ENCODE data around the gene CNP. TPM values are rescaled to one million over a fixed set of nuclear protein-coding genes. Genes with fewer than 3 reads are reported as not detected.
A peak's percentile ranks its signal among the peaks of the same experiment; 100 is the strongest.

CNP gene
- total RNA-seq, 2 donors from 2014 or later = 64.3 to 79.6 TPM

- no peak for DNase-seq
- Histone ChIP-seq H3K9me3 (ENCODE audit: control insufficient read depth, low read length) (no peaks in the 10 kb centered on the region), H3K27ac (ENCODE audit: low read depth, low read length) (no peak overlapping the region), H3K36me3 (ENCODE audit: control insufficient read depth, insufficient read depth, low read length) (peaks cover 87% of the 10 kb centered on the region), H3K4me1 (ENCODE audit: control insufficient read depth, insufficient read depth, low read length) (no peaks in the 10 kb centered on the region), H3K9ac (ENCODE audit: extremely low read depth, low read length, poor library complexity, severe bottlenecking) (no peak overlapping the region), H3K27me3 (ENCODE audit: control insufficient read depth, insufficient read depth, low read length, poor library complexity, severe bottlenecking) (no peaks in the 10 kb centered on the region), H3K4me3 (ENCODE audit: low read length) (no peak overlapping the region)
- H3K27me3 Mint-ChIP-seq (ENCODE audit: insufficient read depth) = no peaks in the 10 kb centered on the region
- no peak overlapping the region for H3K4me3 Mint-ChIP-seq
- H3K36me3 Mint-ChIP-seq (ENCODE audit: low read depth) = peaks cover 81% of the 10 kb centered on the region
- TF ChIP-seq CTCF (conservative IDR thresholded peaks at IDR 0.05) = no peak
- H3K9me3 Mint-ChIP-seq = no peaks in the 10 kb centered on the region
- H3K4me1 Mint-ChIP-seq = peaks cover 3% of the 10 kb centered on the region
- H3K27ac Mint-ChIP-seq = peak overlapping the region; percentile 52
- WGBS, 2 experiments (ENCODE audit: insufficient coverage in 1 of 2, insufficient read length in 1 of 2) = 98 to 99% methylated on average over 4 to 9 of the region's 9 CpGs
These were observed 8.8 kb downstream of the CNP start for GRCh38 chr17:41975099-41976083.

GRCh38 chr17:41976142-41976768, 9.7 kb downstream of the CNP start:
- DNase-seq = no peak
- no peak for TF ChIP-seq CTCF (conservative IDR thresholded peaks at IDR 0.05)
- Mint-ChIP-seq H3K27ac (no peak overlapping the region), H3K4me1 (peaks cover 3% of the 10 kb centered on the region), H3K27me3 (ENCODE audit: insufficient read depth) (no peaks in the 10 kb centered on the region), H3K36me3 (ENCODE audit: low read depth) (peaks cover 82% of the 10 kb centered on the region), H3K4me3 (no peak overlapping the region), H3K9me3 (no peaks in the 10 kb centered on the region)
- no peak overlapping the region for H3K4me3 ChIP-seq (ENCODE audit: low read length)
- H3K9me3 ChIP-seq (ENCODE audit: control insufficient read depth, low read length) = no peaks in the 10 kb centered on the region
- H3K36me3 ChIP-seq (ENCODE audit: control insufficient read depth, insufficient read depth, low read length) = peaks cover 89% of the 10 kb centered on the region
- no peak overlapping the region for H3K27ac ChIP-seq (ENCODE audit: low read depth, low read length)
- H3K4me1 ChIP-seq (ENCODE audit: control insufficient read depth, insufficient read depth, low read length) = no peaks in the 10 kb centered on the region
- H3K9ac ChIP-seq (ENCODE audit: extremely low read depth, low read length, poor library complexity, severe bottlenecking) = no peak overlapping the region
- no peaks in the 10 kb centered on the region for H3K27me3 ChIP-seq (ENCODE audit: control insufficient read depth, insufficient read depth, low read length, poor library complexity, severe bottlenecking)
- WGBS, 2 experiments (ENCODE audit: insufficient coverage in 1 of 2, insufficient read length in 1 of 2) = 93 to 96% methylated on average over 4 to 11 of the region's 11 CpGs

GRCh38 chr17:41977991-41978390, 11.4 kb downstream of the CNP start:
- H3K4me3 ChIP-seq (ENCODE audit: low read length) = no peak overlapping the region
- H3K4me1 ChIP-seq (ENCODE audit: control insufficient read depth, insufficient read depth, low read length) = no peaks in the 10 kb centered on the region
- no peak overlapping the region for H3K27ac Mint-ChIP-seq
- peaks cover 92% of the 10 kb centered on the region for H3K36me3 ChIP-seq (ENCODE audit: control insufficient read depth, insufficient read depth, low read length)
- H3K27ac ChIP-seq (ENCODE audit: low read depth, low read length) = no peak overlapping the region
- H3K9ac ChIP-seq (ENCODE audit: extremely low read depth, low read length, poor library complexity, severe bottlenecking) = no peak overlapping the region
- H3K9me3 Mint-ChIP-seq = no peaks in the 10 kb centered on the region
- H3K9me3 ChIP-seq (ENCODE audit: control insufficient read depth, low read length) = no peaks in the 10 kb centered on the region
- no peak for DNase-seq
- H3K36me3 Mint-ChIP-seq (ENCODE audit: low read depth) = peaks cover 84% of the 10 kb centered on the region
- WGBS, 2 experiments (ENCODE audit: insufficient coverage in 1 of 2, insufficient read length in 1 of 2) = 92 to 93% methylated on average over 2 to 4 of the region's 4 CpGs
- H3K27me3 Mint-ChIP-seq (ENCODE audit: insufficient read depth) = no peaks in the 10 kb centered on the region
- H3K27me3 ChIP-seq (ENCODE audit: control insufficient read depth, insufficient read depth, low read length, poor library complexity, severe bottlenecking) = no peaks in the 10 kb centered on the region
- no peak overlapping the region for H3K4me3 Mint-ChIP-seq
- no peak for TF ChIP-seq CTCF (conservative IDR thresholded peaks at IDR 0.05)
- H3K4me1 Mint-ChIP-seq = peaks cover 3% of the 10 kb centered on the region

Measured in endodermal cell (in vitro differentiated cells).